NCI-H2029 treated with DMSO at 0.1 percent for 48 hours (cell line): ENCODE results near the gene ADIG.

Source experiments
- DNase-seq: peaks from one replicate; lab custom pipeline; 2025; lab: John Stamatoyannopoulos, UW

The ADIG gene

GRCh38 chr20:38602185-38602581, 21.2 kb downstream of the ADIG start:
- DNase-seq, result no peak

GRCh38 chr20:38603286-38603685, 22.3 kb downstream of the ADIG start:
- DNase-seq, result no peak

- no peak for DNase-seq
Observed at GRCh38 chr20:38604873-38605303, 23.9 kb downstream of the ADIG start.

GRCh38 chr20:38607351-38607750, 26.4 kb downstream of the ADIG start:
- DNase-seq, result no peak

DNA sequence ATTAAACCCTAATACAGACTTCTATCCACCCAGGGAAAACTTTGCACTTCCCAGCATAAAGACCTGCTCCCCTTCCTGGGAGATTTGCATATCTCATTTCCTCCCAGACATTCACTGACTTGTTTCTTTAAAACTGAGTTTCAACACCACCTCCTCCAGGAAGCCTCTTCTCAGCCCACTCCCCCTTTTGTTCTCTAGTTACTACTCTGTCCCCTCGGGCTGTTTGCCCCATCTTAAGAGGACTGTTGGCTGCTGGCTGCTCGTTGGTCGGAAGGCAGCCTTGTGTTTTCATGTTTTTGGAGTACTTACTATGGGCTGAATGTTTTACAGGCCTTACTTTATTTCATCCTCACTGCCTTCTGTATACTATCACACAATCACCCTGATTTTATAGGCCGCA, 27.2 kb downstream of the ADIG start:
- DNase-seq, result no peak

- DNase-seq, result no peak
Observed at GRCh38 chr20:38609815-38610214, 28.8 kb downstream of the ADIG start.

GRCh38 chr20:38610521-38610920, 29.5 kb downstream of the ADIG start:
- DNase-seq, result no peak

GRCh38 chr20:38612751-38613515, 31.9 kb downstream of the ADIG start:
- no peak for DNase-seq

GRCh38 chr20:38615283-38615682, 34.3 kb downstream of the ADIG start:
- no peak for DNase-seq

GRCh38 chr20:38616457-38616856, 35.5 kb downstream of the ADIG start:
- no peak for DNase-seq

GRCh38 chr20:38617011-38617829, 36.2 kb downstream of the ADIG start:
- DNase-seq, result no peak

- DNase-seq, result no peak
Observed at GRCh38 chr20:38617830-38618196, 36.8 kb downstream of the ADIG start.

DNA sequence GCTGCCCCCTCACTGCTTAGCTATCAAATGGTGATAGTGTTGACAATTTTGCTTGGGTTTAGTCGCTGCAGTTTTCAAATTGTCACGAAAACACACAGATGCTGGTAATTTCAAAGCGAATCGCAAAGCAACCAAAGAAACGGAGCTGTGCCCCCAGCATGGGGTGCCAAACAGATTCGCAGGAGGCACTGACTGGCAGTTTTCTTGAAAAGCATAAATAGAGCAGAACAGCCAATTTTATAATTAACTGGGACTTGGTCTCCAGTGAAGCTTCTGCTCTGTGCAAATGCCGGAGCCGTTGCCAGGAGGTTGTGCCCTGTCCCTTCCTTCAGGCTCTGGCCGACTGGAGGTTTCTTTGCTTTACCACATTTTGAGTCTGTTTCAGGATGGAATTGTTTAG, 39.4 kb downstream of the ADIG start:
- no peak for DNase-seq

DNA sequence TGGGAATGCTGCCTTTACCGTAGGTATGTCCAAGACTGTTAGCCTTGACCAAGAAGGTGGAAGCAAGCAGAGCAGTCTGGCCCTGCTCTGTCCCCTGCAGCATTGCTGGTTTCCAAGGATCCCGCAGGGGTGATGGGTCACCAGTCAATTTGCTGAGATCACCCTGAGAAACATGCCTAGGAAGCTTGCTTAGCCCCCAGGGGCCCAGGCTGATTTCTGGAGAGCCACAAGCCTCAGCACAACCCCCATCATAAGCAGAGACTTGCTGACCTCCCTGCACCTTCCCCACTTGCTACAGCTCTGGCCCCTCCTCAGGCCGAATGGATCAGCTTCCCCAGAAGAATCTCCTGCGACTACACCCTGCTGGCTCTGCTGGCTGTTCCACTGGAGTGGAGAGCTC, 42.1 kb downstream of the ADIG start:
- DNase-seq, result no peak

- DNase-seq, result no peak
Observed at GRCh38 chr20:38624084-38624483, 43.1 kb downstream of the ADIG start.

DNA sequence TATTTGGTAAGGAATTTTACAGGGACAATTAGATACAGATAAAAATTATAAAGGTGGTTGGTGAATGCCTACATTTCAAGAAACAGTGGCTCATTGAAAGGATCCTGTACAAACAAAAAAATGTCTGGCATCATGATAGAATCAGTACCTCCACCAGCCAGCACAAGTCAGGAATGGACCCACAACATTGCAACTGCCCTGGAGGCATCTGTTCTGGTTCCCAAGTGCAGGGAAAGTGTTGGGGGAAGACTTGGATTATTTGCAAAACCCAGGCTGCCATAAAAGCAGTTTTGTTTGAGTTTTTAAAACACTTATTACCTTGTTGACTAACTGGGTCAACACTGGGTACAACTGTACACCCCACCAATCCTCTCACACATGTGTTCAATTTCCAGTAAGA, 44.9 kb downstream of the ADIG start:
- no peak for DNase-seq

- DNase-seq, result no peak
Observed at GRCh38 chr20:38626921-38627659, 46.1 kb downstream of the ADIG start.

DNA sequence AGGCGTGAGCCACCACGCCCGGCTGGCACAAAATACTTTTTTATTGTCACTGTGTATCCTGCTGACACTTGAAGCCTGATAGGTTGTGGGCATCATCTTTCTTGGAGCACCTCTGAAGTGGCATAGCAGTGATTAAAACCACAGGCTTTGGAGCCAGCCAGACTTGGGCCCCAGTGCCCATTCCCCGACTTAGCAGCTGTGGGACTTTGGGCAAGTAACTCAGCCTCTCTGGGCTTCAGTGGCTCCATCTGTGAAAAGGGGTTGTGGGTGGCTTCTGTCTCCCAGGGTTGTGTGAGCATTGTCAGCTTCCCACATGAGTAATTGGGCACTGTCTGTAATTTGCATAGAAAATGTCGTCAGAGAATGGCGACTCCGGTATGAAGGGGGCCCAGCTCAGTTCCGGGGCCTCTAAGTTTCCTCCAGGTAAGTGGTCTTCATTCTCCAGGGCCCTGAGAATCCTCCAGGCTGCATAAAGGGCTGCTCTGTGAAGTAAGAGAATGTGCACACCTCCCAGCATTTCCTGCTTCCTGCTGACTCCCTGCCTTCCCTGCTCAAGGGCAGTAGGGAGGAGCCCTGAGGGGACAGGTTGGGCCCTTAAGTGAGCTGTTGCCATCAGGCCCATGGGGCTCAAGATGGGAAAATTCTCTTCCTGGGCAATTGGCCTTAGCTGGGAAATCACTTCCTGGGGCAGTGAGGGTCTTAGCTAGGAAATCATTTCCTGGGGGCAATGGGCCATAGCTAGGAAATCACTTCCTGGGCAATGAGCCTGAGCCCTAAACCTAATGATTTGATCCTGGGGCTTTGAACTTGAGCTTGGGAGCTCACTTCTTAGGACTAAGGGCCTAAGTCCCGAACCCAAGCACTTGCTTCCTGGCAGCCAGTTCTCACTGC, 47.8 kb downstream of the ADIG start:
- DNase-seq, result no peak

- no peak for DNase-seq
Observed at GRCh38 chr20:38629979-38630378, 49.0 kb downstream of the ADIG start.

- no peak for DNase-seq
Observed at GRCh38 chr20:38630727-38631126, 49.7 kb downstream of the ADIG start.

DNA sequence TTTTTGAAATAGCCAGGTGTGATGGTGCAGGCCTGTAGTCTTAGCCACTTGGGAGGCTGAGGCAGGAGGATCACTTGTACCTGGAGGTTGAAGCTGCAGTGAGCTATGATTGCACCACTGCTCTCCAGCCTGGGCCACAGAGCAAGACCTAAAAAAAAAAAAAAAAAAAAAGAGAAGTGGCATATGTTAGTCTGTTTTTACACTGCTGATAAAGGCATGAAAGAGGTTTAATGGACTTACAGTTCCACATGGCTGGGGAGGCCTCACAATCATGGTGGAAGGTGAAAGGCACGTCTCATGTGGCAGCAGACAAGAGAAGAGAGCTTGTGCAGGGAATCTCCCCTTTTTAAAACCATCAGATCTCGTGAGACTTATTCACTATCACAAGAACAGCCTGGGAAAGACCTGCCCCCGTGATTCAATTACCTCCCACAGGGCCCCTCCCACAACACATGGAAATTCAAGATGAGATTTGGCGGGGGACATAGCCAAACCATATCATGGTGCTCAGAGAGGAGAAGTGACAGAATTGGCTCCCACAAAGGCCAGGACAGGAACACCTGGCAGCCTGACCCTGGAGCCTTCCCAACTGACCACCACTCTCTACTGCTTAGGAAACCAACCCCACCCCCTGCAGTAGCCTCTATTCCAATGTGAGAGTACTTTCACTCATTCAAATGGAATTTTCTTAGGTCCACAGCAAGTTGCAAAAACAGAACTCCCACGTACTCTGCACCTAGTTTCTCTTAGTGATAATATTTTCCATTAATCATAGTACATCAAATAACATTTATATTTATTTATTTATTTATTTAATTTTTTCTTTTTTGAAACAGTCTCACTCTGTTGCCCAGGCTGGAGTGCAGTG, 50.4 kb downstream of the ADIG start:
- no peak for DNase-seq
